Brain microvascular endothelial cell (primary cell): ENCODE data around the gene OLFML1.
A peak's percentile ranks its signal among the peaks of the same experiment; 100 is the strongest.

ENCODE experiments used
- DNase-seq: peaks from one replicate; pipeline ENCODE4 v3.0.0-alpha.2; 2020
- H3K27ac ChIP-seq: fragments of 250-450 bp; sonication (Bioruptor Pico); 2 replicates; pipeline ENCODE4 v1.5.1; 2020; ENCODE audit warnings: mild to moderate bottlenecking, moderate library complexity
- H3K27me3 ChIP-seq: fragments of 250-450 bp; sonication (Bioruptor Pico); replicated peaks from 2 replicates; pipeline ENCODE4 v1.5.1; 2020; ENCODE audit warnings: mild to moderate bottlenecking
- H3K36me3 ChIP-seq: fragments of 250-450 bp; sonication (Bioruptor Pico); replicated peaks from 2 replicates; pipeline ENCODE4 v1.5.1; 2020; ENCODE audit warnings: mild to moderate bottlenecking
- H3K4me3 ChIP-seq: 2 replicates; pipeline ENCODE4 v1.5.1; 2011; ENCODE audit warnings: low read depth, mild to moderate bottlenecking, control low read depth, low read length, moderate library complexity
- CTCF ChIP-seq: IDR thresholded peaks from 2 replicates; pipeline ENCODE4 v1.5.1; 2011; ENCODE audit warnings: low read depth, mild to moderate bottlenecking, moderate library complexity, low read length, control low read depth, inconsistent platforms; ENCODE audit errors: missing control alignments
- in situ Hi-C: cut with HindIII; loops from 2 replicates; pipeline ENCODE4 v1.10.0; 2017; ENCODE audit warnings: low sequenced_read_pairs, low pct_ligation_motif_present

Gene OLFML1

GRCh38 chr11:7536100-7536499 is 50.8 kb downstream of the OLFML1 start:
- no peak overlapping the region for H3K27ac ChIP-seq
- DNase-seq = no peak
- in situ Hi-C loops = no loop called here
- no peak overlapping the region for H3K4me3 ChIP-seq
- TF ChIP-seq CTCF = peak; percentile 46
- no peaks in the 10 kb centered on the region for H3K36me3 ChIP-seq
- no peaks in the 10 kb centered on the region for H3K27me3 ChIP-seq

- no peak for TF ChIP-seq CTCF
- Histone ChIP-seq H3K27ac (no peak overlapping the region), H3K4me3 (no peak overlapping the region), H3K27me3 (no peaks in the 10 kb centered on the region), H3K36me3 (no peaks in the 10 kb centered on the region)
- in situ Hi-C loops = no loop called here
- DNase-seq = no peak
These were observed 52.0 kb downstream of the OLFML1 start for GRCh38 chr11:7537265-7537664.

- TF ChIP-seq CTCF = no peak
- no peak overlapping the region for H3K4me3 ChIP-seq
- DNase-seq = no peak
- no peaks in the 10 kb centered on the region for H3K27me3 ChIP-seq
- no peaks in the 10 kb centered on the region for H3K36me3 ChIP-seq
- in situ Hi-C loops = no loop called here
- no peak overlapping the region for H3K27ac ChIP-seq
These were observed 52.7 kb downstream of the OLFML1 start for GRCh38 chr11:7538031-7538430.

GRCh38 chr11:7538466-7539454 is 53.5 kb downstream of the OLFML1 start:
- TF ChIP-seq CTCF = no peak
- in situ Hi-C loops = no loop called here
- DNase-seq = no peak
- Histone ChIP-seq H3K27me3 (no peaks in the 10 kb centered on the region), H3K27ac (no peak overlapping the region), H3K4me3 (no peak overlapping the region), H3K36me3 (no peaks in the 10 kb centered on the region)

- Histone ChIP-seq H3K4me3 (no peak overlapping the region), H3K27me3 (no peaks in the 10 kb centered on the region), H3K36me3 (no peaks in the 10 kb centered on the region), H3K27ac (no peak overlapping the region)
- no peak for DNase-seq
- in situ Hi-C loops = no loop called here
- no peak for TF ChIP-seq CTCF
These were observed 55.7 kb downstream of the OLFML1 start for GRCh38 chr11:7540830-7541555.
